ENCODE results near the gene CCDC63. TPM values are rescaled to one million over a fixed set of nuclear protein-coding genes. Genes with fewer than 3 reads are reported as not detected.

The CCDC63 gene
- total RNA-seq, 2 donors from 2014 or later: 0.95 to 3.1 TPM

DNA sequence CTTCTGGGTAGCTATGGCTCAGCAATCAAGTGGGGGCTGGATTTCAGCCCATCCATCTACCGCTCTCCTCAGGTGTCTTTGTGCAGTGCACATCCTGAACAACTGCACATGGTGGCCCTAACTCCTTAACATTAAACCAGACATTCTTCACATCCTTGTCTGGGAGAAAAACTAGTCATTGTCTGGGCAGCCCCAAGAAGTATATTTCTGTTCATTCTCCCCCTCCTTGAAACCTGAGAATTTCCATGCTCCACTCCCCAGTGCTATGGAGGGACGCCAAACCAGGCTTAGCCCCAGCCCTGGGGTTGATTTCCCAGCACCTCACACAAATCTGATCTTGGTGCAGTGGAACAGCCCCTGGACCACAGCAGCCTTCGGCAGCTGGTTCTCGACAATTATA lies 60.2 kb downstream of the CCDC63 start:
- no peak for DNase-seq
- no peaks in the 10 kb centered on the region for H3K36me3 Mint-ChIP-seq (ENCODE audit: low read depth)
- no peak overlapping the region for H3K4me3 Mint-ChIP-seq
- WGBS, 2 experiments (ENCODE audit: insufficient coverage in 1 of 2, insufficient read length in 1 of 2): 90 to 100% methylated on average over 4 of the region's 4 CpGs
- no peak overlapping the region for H3K9ac ChIP-seq (ENCODE audit: extremely low read depth, low read length, poor library complexity, severe bottlenecking)
- no peaks in the 10 kb centered on the region for H3K9me3 Mint-ChIP-seq
- H3K27me3 ChIP-seq (ENCODE audit: control insufficient read depth, insufficient read depth, low read length, poor library complexity, severe bottlenecking): no peaks in the 10 kb centered on the region
- H3K4me3 ChIP-seq (ENCODE audit: low read length): no peak overlapping the region
- TF ChIP-seq, protein P1, sequence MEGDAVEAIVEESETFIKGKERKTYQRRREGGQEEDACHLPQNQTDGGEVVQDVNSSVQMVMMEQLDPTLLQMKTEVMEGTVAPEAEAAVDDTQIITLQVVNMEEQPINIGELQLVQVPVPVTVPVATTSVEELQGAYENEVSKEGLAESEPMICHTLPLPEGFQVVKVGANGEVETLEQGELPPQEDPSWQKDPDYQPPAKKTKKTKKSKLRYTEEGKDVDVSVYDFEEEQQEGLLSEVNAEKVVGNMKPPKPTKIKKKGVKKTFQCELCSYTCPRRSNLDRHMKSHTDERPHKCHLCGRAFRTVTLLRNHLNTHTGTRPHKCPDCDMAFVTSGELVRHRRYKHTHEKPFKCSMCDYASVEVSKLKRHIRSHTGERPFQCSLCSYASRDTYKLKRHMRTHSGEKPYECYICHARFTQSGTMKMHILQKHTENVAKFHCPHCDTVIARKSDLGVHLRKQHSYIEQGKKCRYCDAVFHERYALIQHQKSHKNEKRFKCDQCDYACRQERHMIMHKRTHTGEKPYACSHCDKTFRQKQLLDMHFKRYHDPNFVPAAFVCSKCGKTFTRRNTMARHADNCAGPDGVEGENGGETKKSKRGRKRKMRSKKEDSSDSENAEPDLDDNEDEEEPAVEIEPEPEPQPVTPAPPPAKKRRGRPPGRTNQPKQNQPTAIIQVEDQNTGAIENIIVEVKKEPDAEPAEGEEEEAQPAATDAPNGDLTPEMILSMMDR (conservative IDR thresholded peaks at IDR 0.05): no peak
- H3K4me1 Mint-ChIP-seq: no peaks in the 10 kb centered on the region
- peak overlapping the region; percentile 31 for H3K27ac Mint-ChIP-seq
- no peaks in the 10 kb centered on the region for H3K4me1 ChIP-seq (ENCODE audit: control insufficient read depth, insufficient read depth, low read length)
- no peak overlapping the region for H3K27ac ChIP-seq (ENCODE audit: low read depth, low read length)
- H3K36me3 ChIP-seq (ENCODE audit: control insufficient read depth, insufficient read depth, low read length): no peaks in the 10 kb centered on the region
- no peaks in the 10 kb centered on the region for H3K27me3 Mint-ChIP-seq (ENCODE audit: insufficient read depth)
- no peaks in the 10 kb centered on the region for H3K9me3 ChIP-seq (ENCODE audit: control insufficient read depth, low read length)

DNA sequence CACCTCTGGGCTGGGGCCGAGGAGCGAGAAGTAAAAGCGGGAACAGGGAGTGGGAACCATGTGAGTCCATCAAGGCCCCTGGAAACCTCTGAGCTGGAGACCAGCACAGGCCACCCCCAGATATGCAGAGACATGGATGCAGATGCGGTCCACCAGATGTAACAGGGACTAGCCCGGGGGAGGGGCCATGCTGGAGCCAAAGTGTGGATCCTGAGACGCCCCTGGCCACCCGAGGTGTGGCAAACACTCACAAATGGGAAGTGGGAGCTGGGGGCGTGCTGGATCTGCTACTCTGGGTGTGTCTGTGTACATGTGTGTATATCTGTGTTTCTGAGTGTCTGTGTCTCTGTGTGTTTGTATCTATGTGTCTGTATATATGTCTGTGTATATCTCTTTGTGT lies 60.8 kb downstream of the CCDC63 start:
- Histone ChIP-seq H3K27me3 (ENCODE audit: control insufficient read depth, insufficient read depth, low read length, poor library complexity, severe bottlenecking) (no peaks in the 10 kb centered on the region), H3K4me3 (ENCODE audit: low read length) (no peak overlapping the region), H3K36me3 (ENCODE audit: control insufficient read depth, insufficient read depth, low read length) (no peaks in the 10 kb centered on the region), H3K4me1 (ENCODE audit: control insufficient read depth, insufficient read depth, low read length) (no peaks in the 10 kb centered on the region), H3K9ac (ENCODE audit: extremely low read depth, low read length, poor library complexity, severe bottlenecking) (no peak overlapping the region), H3K9me3 (ENCODE audit: control insufficient read depth, low read length) (no peaks in the 10 kb centered on the region), H3K27ac (ENCODE audit: low read depth, low read length) (no peak overlapping the region)
- DNase-seq: peak; percentile 60
- TF ChIP-seq, protein P1 (conservative IDR thresholded peaks at IDR 0.05): no peak
- H3K27me3 Mint-ChIP-seq (ENCODE audit: insufficient read depth): no peaks in the 10 kb centered on the region
- H3K36me3 Mint-ChIP-seq (ENCODE audit: low read depth): no peaks in the 10 kb centered on the region
- H3K4me3 Mint-ChIP-seq: no peak overlapping the region
- H3K27ac Mint-ChIP-seq: peak overlapping the region; percentile 31
- no peaks in the 10 kb centered on the region for H3K9me3 Mint-ChIP-seq
- WGBS, 2 experiments (ENCODE audit: insufficient coverage in 1 of 2, insufficient read length in 1 of 2): 80% methylated on average over 8 of the region's 8 CpGs; no CpG with 5 or more reads in 1 of the 2 experiments
- no peaks in the 10 kb centered on the region for H3K4me1 Mint-ChIP-seq

DNA sequence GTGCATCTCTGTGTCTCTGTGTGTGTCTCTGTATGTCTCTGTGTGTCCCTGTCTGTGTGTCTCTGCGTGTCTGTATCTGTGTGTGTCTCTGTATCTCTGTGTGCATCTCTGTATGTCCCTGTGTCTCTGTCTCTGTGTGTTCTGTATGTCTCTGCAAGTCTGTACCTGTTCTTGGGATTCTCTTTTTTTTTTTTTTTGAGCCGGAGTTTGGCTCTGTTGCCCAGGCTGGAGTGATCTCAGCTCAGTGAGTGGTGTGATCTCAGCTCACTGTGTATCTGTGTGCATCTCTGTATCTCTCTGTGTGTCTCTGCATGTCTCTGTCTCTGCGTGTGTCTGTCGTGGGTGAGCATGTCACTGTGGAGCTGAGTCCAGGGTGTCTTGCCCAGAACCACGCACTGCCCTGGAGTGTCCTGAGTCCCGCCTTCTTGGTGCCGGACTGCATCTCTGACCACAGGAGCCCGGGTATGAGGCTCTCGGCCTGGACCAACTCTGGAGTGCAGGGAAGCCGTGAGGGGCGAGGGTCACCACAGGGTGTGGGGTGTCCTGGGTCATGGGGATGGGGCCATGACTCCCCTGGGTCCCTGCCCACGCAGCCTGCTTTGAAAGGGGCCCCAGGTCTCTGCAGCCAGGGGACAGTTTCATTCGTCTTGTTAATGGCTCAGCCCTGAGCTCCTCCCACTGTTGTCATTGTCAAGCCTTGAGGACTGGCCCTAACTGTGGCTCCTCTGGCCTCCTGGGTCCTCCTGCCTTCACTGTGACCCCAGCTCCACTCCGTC lies 61.8 kb downstream of the CCDC63 start:
- Histone ChIP-seq H3K4me3 (ENCODE audit: low read length) (no peak overlapping the region), H3K9me3 (ENCODE audit: control insufficient read depth, low read length) (no peaks in the 10 kb centered on the region), H3K36me3 (ENCODE audit: control insufficient read depth, insufficient read depth, low read length) (no peaks in the 10 kb centered on the region), H3K27ac (ENCODE audit: low read depth, low read length) (no peak overlapping the region), H3K4me1 (ENCODE audit: control insufficient read depth, insufficient read depth, low read length) (no peaks in the 10 kb centered on the region), H3K27me3 (ENCODE audit: control insufficient read depth, insufficient read depth, low read length, poor library complexity, severe bottlenecking) (no peaks in the 10 kb centered on the region), H3K9ac (ENCODE audit: extremely low read depth, low read length, poor library complexity, severe bottlenecking) (no peak overlapping the region)
- H3K4me1 Mint-ChIP-seq: no peaks in the 10 kb centered on the region
- H3K27me3 Mint-ChIP-seq (ENCODE audit: insufficient read depth): no peaks in the 10 kb centered on the region
- H3K4me3 Mint-ChIP-seq: no peak overlapping the region
- H3K9me3 Mint-ChIP-seq: no peaks in the 10 kb centered on the region
- no peak for DNase-seq
- TF ChIP-seq, protein P1 (conservative IDR thresholded peaks at IDR 0.05): no peak
- no peaks in the 10 kb centered on the region for H3K36me3 Mint-ChIP-seq (ENCODE audit: low read depth)
- whole genome bisulfite sequencing, 2 experiments (ENCODE audit: insufficient coverage in 1 of 2, insufficient read length in 1 of 2): 65 to 88% methylated on average over 5 to 14 of the region's 14 CpGs
- H3K27ac Mint-ChIP-seq: no peak overlapping the region
